PC-9 (cell line): Measurements from ENCODE around the gene ARHGDIG. TPM values are rescaled to one million over a fixed set of nuclear protein-coding genes. Genes with fewer than 3 reads are reported as not detected.

Experiments used
- BruUV-seq: library from RNA; stranded (reverse); fragments of 400-500 nt; replicated peaks from 2 replicates; lab custom pipeline; 2021; lab: Mats Ljungman, UMichigan
- CTCF ChIA-PET: fragments of 300-600 bp; sonication (Branson Sonifier 250); formaldehyde crosslinking; loops from one replicate; lab custom pipeline; 2022; ENCODE audit warnings: antibody characterized with exemption; lab: Charles Lee
- POLR2A ChIA-PET: fragments of 300-600 bp; sonication (Branson Sonifier 250); formaldehyde crosslinking; loops from one replicate; lab custom pipeline; 2022; ENCODE audit warnings: antibody characterized with exemption; ENCODE audit not compliant: unreplicated experiment; lab: Charles Lee
- DNase-seq, 2 experiments: peaks; one replicate each; pipeline versions ENCODE4 v3.0.0 to v3.0.0-alpha.2; 2015 to 2022; ENCODE audit warnings: mixed read lengths in 1 of 2
- H2AFZ ChIP-seq: fragments of 200-600 bp; sonication (generic); 2 replicates; pipeline ENCODE4 v1.8.1; 2017; ENCODE audit warnings: antibody characterized with exemption
- H3F3A ChIP-seq: fragments of 200-600 bp; sonication (generic); 2 replicates; pipeline ENCODE4 v1.8.1; 2017; ENCODE audit warnings: antibody characterized with exemption, mild to moderate bottlenecking, low read depth; ENCODE audit not compliant: insufficient read depth
- H3K27ac ChIP-seq: fragments of 200-600 bp; sonication (generic); 2 replicates; pipeline ENCODE4 v1.6.1; 2016; ENCODE audit warnings: mixed run types
- H3K27me3 ChIP-seq: fragments of 200-600 bp; sonication (generic); 2 replicates; pipeline ENCODE4 v1.6.1; 2016; ENCODE audit warnings: low read depth, mixed run types; ENCODE audit not compliant: insufficient read depth
- H3K36me3 ChIP-seq: fragments of 200-600 bp; sonication (generic); 2 replicates; pipeline ENCODE4 v1.6.1; 2016; ENCODE audit warnings: low read depth, mixed run types
- H3K4me1 ChIP-seq: fragments of 200-600 bp; sonication (generic); replicated peaks from 2 replicates; pipeline ENCODE4 v1.6.1; 2016; ENCODE audit warnings: mixed run types; ENCODE audit not compliant: insufficient read depth
- H3K4me2 ChIP-seq: fragments of 200-600 bp; sonication (generic); 2 replicates; pipeline ENCODE4 v1.6.1; 2017; ENCODE audit warnings: mixed run types
- H3K4me3 ChIP-seq: fragments of 200-600 bp; sonication (generic); 2 replicates; pipeline ENCODE4 v1.6.1; 2016; ENCODE audit warnings: mixed run types
- H3K79me2 ChIP-seq: fragments of 200-600 bp; sonication (generic); 2 replicates; pipeline ENCODE4 v1.6.1; 2017; ENCODE audit warnings: low read depth, mixed run types
- H3K9me2 ChIP-seq: fragments of 200-600 bp; sonication (generic); 2 replicates; pipeline ENCODE4 v1.8.1; 2017; ENCODE audit warnings: mild to moderate bottlenecking; ENCODE audit not compliant: insufficient read depth
- H3K9me3 ChIP-seq: fragments of 200-600 bp; sonication (generic); 2 replicates; pipeline ENCODE4 v1.8.1; 2016; ENCODE audit warnings: low read depth; ENCODE audit not compliant: insufficient read depth
- H4K20me1 ChIP-seq: fragments of 200-600 bp; sonication (generic); 2 replicates; pipeline ENCODE4 v1.8.1; 2017; ENCODE audit not compliant: insufficient read depth
- CTCF ChIP-seq: fragments of 200-600 bp; sonication (generic); conservative IDR thresholded peaks from 2 replicates; pipeline ENCODE4 v1.6.1; 2017; ENCODE audit warnings: mixed run types, antibody characterized with exemption, mild to moderate bottlenecking, moderate library complexity
- EZH2 ChIP-seq: fragments of 200-600 bp; sonication (generic); IDR thresholded peaks from 2 replicates; pipeline ENCODE4 v1.8.0; 2017; ENCODE audit warnings: antibody characterized with exemption, low read depth
- intact Hi-C: fragments of 100-400 bp; cut with micrococcal nuclease; formaldehyde crosslinking; loops from one replicate; pipeline ENCODE4 v1.10.0; 2022; ENCODE audit not compliant: unreplicated experiment
- total RNA-seq: library from RNA; stranded (reverse); gene quantifications from 2 replicates; pipeline ENCODE4 v1.2.3, GENCODE V29; 2021

Gene ARHGDIG
- total RNA-seq, 1 experiment from 2014 or later, result not detected

- no peak for TF ChIP-seq EZH2
- TF ChIP-seq CTCF, result no peak
- no peak overlapping the region for H3K4me3 ChIP-seq
- no peaks in the 10 kb centered on the region for H3K9me3 ChIP-seq
- no TSS peak for BruUV-seq
- H3K27ac ChIP-seq, result no peak overlapping the region
- CTCF ChIA-PET, result no interaction called here
- intact Hi-C loops, result no loop called here
- POLR2A ChIA-PET, result no interaction called here
- no peaks in the 10 kb centered on the region for H3K36me3 ChIP-seq
- no peaks in the 10 kb centered on the region for H3K4me1 ChIP-seq
- no peaks in the 10 kb centered on the region for H3K27me3 ChIP-seq
- no peak overlapping the region for H2AFZ ChIP-seq
- H4K20me1 ChIP-seq, result no peaks in the 10 kb centered on the region; the same call in 1 of the 2 replicates
- no peaks in the 10 kb centered on the region for H3K9me2 ChIP-seq
- H3F3A ChIP-seq, result peaks cover 5% of the 10 kb centered on the region; the same call in 1 of the 2 replicates
- no peaks in the 10 kb centered on the region for H3K79me2 ChIP-seq
- no peak for DNase-seq
- H3K4me2 ChIP-seq, result no peak overlapping the region
Observed at GRCh38 chr16:290681-291405, 10.5 kb downstream of the ARHGDIG start.

GRCh38 chr16:291539-291938 is 11.1 kb downstream of the ARHGDIG start:
- H3K27ac ChIP-seq, result no peak overlapping the region
- H2AFZ ChIP-seq, result no peak overlapping the region
- TF ChIP-seq EZH2 (no peak), CTCF (no peak)
- H3F3A ChIP-seq, result peaks cover 2% of the 10 kb centered on the region; the same call in 1 of the 2 replicates
- intact Hi-C loops, result no loop called here
- no peaks in the 10 kb centered on the region for H3K27me3 ChIP-seq
- POLR2A ChIA-PET, result no interaction called here
- no peaks in the 10 kb centered on the region for H3K79me2 ChIP-seq
- no peaks in the 10 kb centered on the region for H3K9me2 ChIP-seq
- H3K4me1 ChIP-seq, result no peaks in the 10 kb centered on the region
- H3K4me2 ChIP-seq, result no peak overlapping the region
- no peaks in the 10 kb centered on the region for H3K9me3 ChIP-seq
- no peaks in the 10 kb centered on the region for H3K36me3 ChIP-seq
- BruUV-seq, result no TSS peak
- CTCF ChIA-PET, result no interaction called here
- DNase-seq, result no peak
- H4K20me1 ChIP-seq, result no peaks in the 10 kb centered on the region; the same call in 1 of the 2 replicates
- H3K4me3 ChIP-seq, result no peak overlapping the region

- Histone ChIP-seq H3K4me3 (no peak overlapping the region), H3K36me3 (no peaks in the 10 kb centered on the region), H3K27me3 (no peaks in the 10 kb centered on the region), H3K27ac (no peak overlapping the region), H3K9me2 (no peaks in the 10 kb centered on the region), H3K4me1 (no peaks in the 10 kb centered on the region), H2AFZ (no peak overlapping the region), H3K9me3 (no peaks in the 10 kb centered on the region), H4K20me1 (no peaks in the 10 kb centered on the region; the same call in 1 of the 2 replicates), H3K4me2 (no peak overlapping the region), H3F3A (no peaks in the 10 kb centered on the region), H3K79me2 (no peaks in the 10 kb centered on the region)
- no peak for TF ChIP-seq EZH2
- TF ChIP-seq CTCF, result no peak
- no peak for DNase-seq
- intact Hi-C loops, result no loop called here
- ChIA-PET POLR2A (no interaction called here), CTCF (no interaction called here)
- BruUV-seq, result no TSS peak
Observed at GRCh38 chr16:293043-293775, 12.8 kb downstream of the ARHGDIG start.
